ENCODE results near the gene EIPR1. TPM values are rescaled to one million over a fixed set of nuclear protein-coding genes. Genes with fewer than 3 reads are reported as not detected.

Gene EIPR1
- total RNA-seq, 1 experiment from 2014 or later, result 22.8 TPM

DNA sequence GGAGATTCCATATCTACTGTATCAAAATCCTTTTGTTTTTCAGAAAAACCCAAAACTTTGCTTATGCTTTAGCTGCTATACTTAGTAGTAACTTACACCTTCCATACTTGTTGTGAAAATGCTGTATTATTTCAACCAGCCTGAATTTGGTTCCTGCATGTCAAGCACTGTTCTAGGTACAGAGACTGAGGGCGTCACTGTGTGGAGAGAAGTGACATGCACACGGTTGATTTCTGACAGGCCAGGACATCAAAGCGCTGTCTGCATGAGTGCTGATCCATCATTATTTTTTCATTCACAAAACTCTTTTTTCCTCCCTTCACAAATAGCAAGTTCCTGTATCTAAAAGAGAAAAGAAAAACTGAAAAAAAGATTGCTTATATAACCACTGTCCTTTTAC lies 33.5 kb upstream of the EIPR1 start (continued):
- TF ChIP-seq, protein P1, sequence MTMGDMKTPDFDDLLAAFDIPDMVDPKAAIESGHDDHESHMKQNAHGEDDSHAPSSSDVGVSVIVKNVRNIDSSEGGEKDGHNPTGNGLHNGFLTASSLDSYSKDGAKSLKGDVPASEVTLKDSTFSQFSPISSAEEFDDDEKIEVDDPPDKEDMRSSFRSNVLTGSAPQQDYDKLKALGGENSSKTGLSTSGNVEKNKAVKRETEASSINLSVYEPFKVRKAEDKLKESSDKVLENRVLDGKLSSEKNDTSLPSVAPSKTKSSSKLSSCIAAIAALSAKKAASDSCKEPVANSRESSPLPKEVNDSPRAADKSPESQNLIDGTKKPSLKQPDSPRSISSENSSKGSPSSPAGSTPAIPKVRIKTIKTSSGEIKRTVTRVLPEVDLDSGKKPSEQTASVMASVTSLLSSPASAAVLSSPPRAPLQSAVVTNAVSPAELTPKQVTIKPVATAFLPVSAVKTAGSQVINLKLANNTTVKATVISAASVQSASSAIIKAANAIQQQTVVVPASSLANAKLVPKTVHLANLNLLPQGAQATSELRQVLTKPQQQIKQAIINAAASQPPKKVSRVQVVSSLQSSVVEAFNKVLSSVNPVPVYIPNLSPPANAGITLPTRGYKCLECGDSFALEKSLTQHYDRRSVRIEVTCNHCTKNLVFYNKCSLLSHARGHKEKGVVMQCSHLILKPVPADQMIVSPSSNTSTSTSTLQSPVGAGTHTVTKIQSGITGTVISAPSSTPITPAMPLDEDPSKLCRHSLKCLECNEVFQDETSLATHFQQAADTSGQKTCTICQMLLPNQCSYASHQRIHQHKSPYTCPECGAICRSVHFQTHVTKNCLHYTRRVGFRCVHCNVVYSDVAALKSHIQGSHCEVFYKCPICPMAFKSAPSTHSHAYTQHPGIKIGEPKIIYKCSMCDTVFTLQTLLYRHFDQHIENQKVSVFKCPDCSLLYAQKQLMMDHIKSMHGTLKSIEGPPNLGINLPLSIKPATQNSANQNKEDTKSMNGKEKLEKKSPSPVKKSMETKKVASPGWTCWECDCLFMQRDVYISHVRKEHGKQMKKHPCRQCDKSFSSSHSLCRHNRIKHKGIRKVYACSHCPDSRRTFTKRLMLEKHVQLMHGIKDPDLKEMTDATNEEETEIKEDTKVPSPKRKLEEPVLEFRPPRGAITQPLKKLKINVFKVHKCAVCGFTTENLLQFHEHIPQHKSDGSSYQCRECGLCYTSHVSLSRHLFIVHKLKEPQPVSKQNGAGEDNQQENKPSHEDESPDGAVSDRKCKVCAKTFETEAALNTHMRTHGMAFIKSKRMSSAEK (CRISPR knock-in tag; IDR thresholded peaks at IDR 0.05; ENCODE audit: borderline replicate concordance), result no peak
- TF ChIP-seq, protein P2, sequence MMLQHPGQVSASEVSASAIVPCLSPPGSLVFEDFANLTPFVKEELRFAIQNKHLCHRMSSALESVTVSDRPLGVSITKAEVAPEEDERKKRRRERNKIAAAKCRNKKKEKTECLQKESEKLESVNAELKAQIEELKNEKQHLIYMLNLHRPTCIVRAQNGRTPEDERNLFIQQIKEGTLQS (CRISPR knock-in tag; conservative IDR thresholded peaks at IDR 0.05), result no peak
- TF ChIP-seq SP1 (CRISPR knock-in tag; conservative IDR thresholded peaks at IDR 0.05), result no peak
- TF ChIP-seq ZBTB21 (CRISPR knock-in tag; IDR thresholded peaks at IDR 0.05; ENCODE audit: borderline replicate concordance), result no peak
- TF ChIP-seq ZNF396 (CRISPR knock-in tag; IDR thresholded peaks at IDR 0.05; ENCODE audit: borderline replicate concordance), result no peak
- no peak for TF ChIP-seq SMAD4 (CRISPR knock-in tag; IDR thresholded peaks at IDR 0.05)
- no peak for TF ChIP-seq TEAD4 (CRISPR knock-in tag; IDR thresholded peaks at IDR 0.05)
- no peak for TF ChIP-seq NR2C2 (CRISPR knock-in tag; IDR thresholded peaks at IDR 0.05)
- TF ChIP-seq CBFB (CRISPR knock-in tag; IDR thresholded peaks at IDR 0.05; ENCODE audit: low read depth), result no peak
- no peak for TF ChIP-seq CREM (CRISPR knock-in tag; IDR thresholded peaks at IDR 0.05)
- TF ChIP-seq SOX15 (CRISPR knock-in tag; IDR thresholded peaks at IDR 0.05), result no peak

- H3K27me3 Mint-ChIP-seq (ENCODE audit: low read depth), result no peaks in the 10 kb centered on the region
- H3K4me1 Mint-ChIP-seq, result no peaks in the 10 kb centered on the region
- DNase-seq (ENCODE audit: low spot score), result no peak
- H3K4me3 Mint-ChIP-seq, result no peak overlapping the region
- ATAC-seq, result no peak
- CTCF ChIA-PET, result no interaction called here
- H3K27ac Mint-ChIP-seq, result no peak overlapping the region
- POLR2A ChIA-PET, result no interaction called here
- peaks cover 11% of the 10 kb centered on the region for H3K36me3 Mint-ChIP-seq
- no peaks in the 10 kb centered on the region for H3K9me3 Mint-ChIP-seq
- TF ChIP-seq E2F5 (CRISPR knock-in tag; IDR thresholded peaks at IDR 0.05) (no peak), GTF2I (CRISPR knock-in tag; conservative IDR thresholded peaks at IDR 0.05) (no peak), MYBL2 (CRISPR knock-in tag; IDR thresholded peaks at IDR 0.05) (no peak), EMX1 (CRISPR knock-in tag; IDR thresholded peaks at IDR 0.05) (no peak), CREB1 (CRISPR knock-in tag; IDR thresholded peaks at IDR 0.05) (no peak), FOXJ3 (CRISPR knock-in tag; IDR thresholded peaks at IDR 0.05; ENCODE audit: borderline replicate concordance) (no peak), RORB (CRISPR knock-in tag; IDR thresholded peaks at IDR 0.05) (no peak), ZNF232 (CRISPR knock-in tag; IDR thresholded peaks at IDR 0.05) (no peak), FOXP1 (CRISPR knock-in tag; IDR thresholded peaks at IDR 0.05; ENCODE audit: borderline replicate concordance) (no peak)
- TF ChIP-seq, protein P3, sequence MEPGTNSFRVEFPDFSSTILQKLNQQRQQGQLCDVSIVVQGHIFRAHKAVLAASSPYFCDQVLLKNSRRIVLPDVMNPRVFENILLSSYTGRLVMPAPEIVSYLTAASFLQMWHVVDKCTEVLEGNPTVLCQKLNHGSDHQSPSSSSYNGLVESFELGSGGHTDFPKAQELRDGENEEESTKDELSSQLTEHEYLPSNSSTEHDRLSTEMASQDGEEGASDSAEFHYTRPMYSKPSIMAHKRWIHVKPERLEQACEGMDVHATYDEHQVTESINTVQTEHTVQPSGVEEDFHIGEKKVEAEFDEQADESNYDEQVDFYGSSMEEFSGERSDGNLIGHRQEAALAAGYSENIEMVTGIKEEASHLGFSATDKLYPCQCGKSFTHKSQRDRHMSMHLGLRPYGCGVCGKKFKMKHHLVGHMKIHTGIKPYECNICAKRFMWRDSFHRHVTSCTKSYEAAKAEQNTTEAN (CRISPR knock-in tag; IDR thresholded peaks at IDR 0.05), result no peak
- TF ChIP-seq, protein P4, sequence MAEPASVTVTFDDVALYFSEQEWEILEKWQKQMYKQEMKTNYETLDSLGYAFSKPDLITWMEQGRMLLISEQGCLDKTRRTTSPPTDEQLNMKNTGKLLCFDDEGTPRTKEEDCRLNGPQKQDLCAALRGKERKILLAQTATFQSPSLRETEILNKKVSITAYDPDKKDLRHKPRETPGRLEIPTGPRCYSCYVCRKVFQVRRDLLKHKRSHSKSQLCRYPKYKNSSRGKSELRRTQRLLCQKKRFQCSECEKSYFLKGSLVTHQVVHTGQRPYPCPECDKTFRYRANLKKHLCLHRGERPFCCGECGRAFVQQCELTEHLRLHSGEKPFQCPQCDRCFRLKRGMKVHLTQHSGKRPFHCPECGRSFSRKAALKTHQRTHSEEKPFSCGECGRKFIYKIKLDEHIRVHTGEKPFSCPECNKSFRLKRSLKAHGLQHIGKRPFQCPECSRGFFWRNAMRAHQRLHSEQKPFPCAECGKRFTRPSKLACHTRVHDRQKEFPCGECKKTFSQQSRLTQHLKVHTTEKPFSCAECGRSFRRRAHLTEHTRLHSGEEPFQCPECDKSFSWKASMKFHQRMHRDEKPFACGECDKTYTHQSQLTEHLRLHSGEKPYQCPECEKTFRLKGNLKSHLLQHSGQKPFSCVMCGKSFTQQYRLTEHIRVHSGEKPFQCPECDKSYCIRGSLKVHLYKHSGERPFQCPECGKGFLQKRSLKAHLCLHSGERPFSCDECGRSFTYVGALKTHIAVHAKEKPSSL (CRISPR knock-in tag; conservative IDR thresholded peaks at IDR 0.05), result no peak
- TF ChIP-seq, protein P5, sequence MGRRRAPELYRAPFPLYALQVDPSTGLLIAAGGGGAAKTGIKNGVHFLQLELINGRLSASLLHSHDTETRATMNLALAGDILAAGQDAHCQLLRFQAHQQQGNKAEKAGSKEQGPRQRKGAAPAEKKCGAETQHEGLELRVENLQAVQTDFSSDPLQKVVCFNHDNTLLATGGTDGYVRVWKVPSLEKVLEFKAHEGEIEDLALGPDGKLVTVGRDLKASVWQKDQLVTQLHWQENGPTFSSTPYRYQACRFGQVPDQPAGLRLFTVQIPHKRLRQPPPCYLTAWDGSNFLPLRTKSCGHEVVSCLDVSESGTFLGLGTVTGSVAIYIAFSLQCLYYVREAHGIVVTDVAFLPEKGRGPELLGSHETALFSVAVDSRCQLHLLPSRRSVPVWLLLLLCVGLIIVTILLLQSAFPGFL (CRISPR knock-in tag; IDR thresholded peaks at IDR 0.05; ENCODE audit: borderline replicate concordance), result no peak
- TF ChIP-seq, protein P6, sequence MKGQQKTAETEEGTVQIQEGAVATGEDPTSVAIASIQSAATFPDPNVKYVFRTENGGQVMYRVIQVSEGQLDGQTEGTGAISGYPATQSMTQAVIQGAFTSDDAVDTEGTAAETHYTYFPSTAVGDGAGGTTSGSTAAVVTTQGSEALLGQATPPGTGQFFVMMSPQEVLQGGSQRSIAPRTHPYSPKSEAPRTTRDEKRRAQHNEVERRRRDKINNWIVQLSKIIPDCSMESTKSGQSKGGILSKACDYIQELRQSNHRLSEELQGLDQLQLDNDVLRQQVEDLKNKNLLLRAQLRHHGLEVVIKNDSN (CRISPR knock-in tag; IDR thresholded peaks at IDR 0.05), result no peak
- TF ChIP-seq, protein P7, sequence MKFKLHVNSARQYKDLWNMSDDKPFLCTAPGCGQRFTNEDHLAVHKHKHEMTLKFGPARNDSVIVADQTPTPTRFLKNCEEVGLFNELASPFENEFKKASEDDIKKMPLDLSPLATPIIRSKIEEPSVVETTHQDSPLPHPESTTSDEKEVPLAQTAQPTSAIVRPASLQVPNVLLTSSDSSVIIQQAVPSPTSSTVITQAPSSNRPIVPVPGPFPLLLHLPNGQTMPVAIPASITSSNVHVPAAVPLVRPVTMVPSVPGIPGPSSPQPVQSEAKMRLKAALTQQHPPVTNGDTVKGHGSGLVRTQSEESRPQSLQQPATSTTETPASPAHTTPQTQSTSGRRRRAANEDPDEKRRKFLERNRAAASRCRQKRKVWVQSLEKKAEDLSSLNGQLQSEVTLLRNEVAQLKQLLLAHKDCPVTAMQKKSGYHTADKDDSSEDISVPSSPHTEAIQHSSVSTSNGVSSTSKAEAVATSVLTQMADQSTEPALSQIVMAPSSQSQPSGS (CRISPR knock-in tag; IDR thresholded peaks at IDR 0.05; ENCODE audit: borderline replicate concordance, low read depth), result no peak
These were observed 32.1 kb upstream of the EIPR1 start for GRCh38 chr2:3409627-3410170.
